ENCODE results near the gene ZNF764. TPM values are rescaled to one million over a fixed set of nuclear protein-coding genes. Genes with fewer than 3 reads are reported as not detected.

The ZNF764 gene
- total RNA-seq, 1 experiment from 2014 or later = 16.5 TPM

GRCh38 chr16:30519120-30520049 lies 38.8 kb downstream of the ZNF764 start:
- CTCF ChIA-PET = interaction anchor here (0.6 kb wide), 1 partner anchor 52 kb away, joined by 7 read pairs; no protein-coding TSS in a partner anchor
- no TSS peak for BruUV-seq (replicated peaks)

DNA sequence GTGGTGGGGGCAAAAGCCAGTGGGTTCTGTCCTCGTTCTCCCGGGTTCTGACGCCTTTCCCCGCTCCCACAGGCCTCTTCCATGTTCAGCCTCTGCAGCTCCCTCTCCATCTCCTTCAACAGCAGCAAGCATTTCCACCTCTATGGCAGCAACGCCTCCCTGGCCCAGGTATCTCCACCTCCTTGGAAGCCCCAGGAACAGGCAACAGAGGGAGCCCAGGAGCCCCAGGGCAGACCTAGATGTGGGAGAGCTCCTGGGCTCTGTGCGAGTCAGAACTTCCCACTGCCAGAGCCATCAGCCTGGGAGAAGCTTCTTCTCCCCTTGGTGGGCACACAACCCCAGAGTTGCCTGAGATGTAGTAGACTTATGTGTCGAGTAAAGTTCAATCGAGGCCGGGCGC lies 39.6 kb downstream of the ZNF764 start:
- Mint-ChIP-seq H3K4me1 (ENCODE audit: low read depth, unreplicated experiment) (peaks cover 12% of the 10 kb centered on the region), H3K27ac (ENCODE audit: unreplicated experiment) (no peak overlapping the region), H3K27me3 (ENCODE audit: unreplicated experiment) (peaks cover 10% of the 10 kb centered on the region), H3K9me3 (ENCODE audit: low read depth, unreplicated experiment) (no peaks in the 10 kb centered on the region), H3K36me3 (ENCODE audit: insufficient read depth, unreplicated experiment) (no peaks in the 10 kb centered on the region), H3K4me3 (ENCODE audit: low read depth, unreplicated experiment) (no peak overlapping the region)
- TF ChIP-seq, protein P1, sequence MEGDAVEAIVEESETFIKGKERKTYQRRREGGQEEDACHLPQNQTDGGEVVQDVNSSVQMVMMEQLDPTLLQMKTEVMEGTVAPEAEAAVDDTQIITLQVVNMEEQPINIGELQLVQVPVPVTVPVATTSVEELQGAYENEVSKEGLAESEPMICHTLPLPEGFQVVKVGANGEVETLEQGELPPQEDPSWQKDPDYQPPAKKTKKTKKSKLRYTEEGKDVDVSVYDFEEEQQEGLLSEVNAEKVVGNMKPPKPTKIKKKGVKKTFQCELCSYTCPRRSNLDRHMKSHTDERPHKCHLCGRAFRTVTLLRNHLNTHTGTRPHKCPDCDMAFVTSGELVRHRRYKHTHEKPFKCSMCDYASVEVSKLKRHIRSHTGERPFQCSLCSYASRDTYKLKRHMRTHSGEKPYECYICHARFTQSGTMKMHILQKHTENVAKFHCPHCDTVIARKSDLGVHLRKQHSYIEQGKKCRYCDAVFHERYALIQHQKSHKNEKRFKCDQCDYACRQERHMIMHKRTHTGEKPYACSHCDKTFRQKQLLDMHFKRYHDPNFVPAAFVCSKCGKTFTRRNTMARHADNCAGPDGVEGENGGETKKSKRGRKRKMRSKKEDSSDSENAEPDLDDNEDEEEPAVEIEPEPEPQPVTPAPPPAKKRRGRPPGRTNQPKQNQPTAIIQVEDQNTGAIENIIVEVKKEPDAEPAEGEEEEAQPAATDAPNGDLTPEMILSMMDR (IDR thresholded peaks at IDR 0.05; ENCODE audit: unreplicated experiment) = no peak
- DNase-seq = no peak
- CTCF ChIA-PET = interaction anchor here (0.6 kb wide), 1 partner anchor 38 kb away, joined by 3 read pairs; no protein-coding TSS in a partner anchor
- no TSS peak for BruUV-seq (replicated peaks)
- intact Hi-C loops (cut with micrococcal nuclease; ENCODE audit: unreplicated experiment) = no loop called here

More at GRCh38 chr16:30519120-30520049, 38.8 kb downstream of the ZNF764 start:
- H3K27ac Mint-ChIP-seq (ENCODE audit: unreplicated experiment) = no peak overlapping the region
- DNase-seq = no peak
- H3K36me3 Mint-ChIP-seq (ENCODE audit: insufficient read depth, unreplicated experiment) = peaks cover 8% of the 10 kb centered on the region
- H3K4me1 Mint-ChIP-seq (ENCODE audit: low read depth, unreplicated experiment) = peaks cover 12% of the 10 kb centered on the region
- peaks cover 8% of the 10 kb centered on the region for H3K27me3 Mint-ChIP-seq (ENCODE audit: unreplicated experiment)
- no peak overlapping the region for H3K4me3 Mint-ChIP-seq (ENCODE audit: low read depth, unreplicated experiment)
- no peaks in the 10 kb centered on the region for H3K9me3 Mint-ChIP-seq (ENCODE audit: low read depth, unreplicated experiment)
- intact Hi-C loops (cut with micrococcal nuclease; ENCODE audit: unreplicated experiment) = no loop called here
- TF ChIP-seq, protein P1 (IDR thresholded peaks at IDR 0.05; ENCODE audit: unreplicated experiment) = no peak

GRCh38 chr16:30515275-30515674 lies 42.9 kb downstream of the ZNF764 start:
- Mint-ChIP-seq H3K4me1 (ENCODE audit: low read depth, unreplicated experiment) (no peaks in the 10 kb centered on the region), H3K4me3 (ENCODE audit: low read depth, unreplicated experiment) (no peak overlapping the region), H3K27me3 (ENCODE audit: unreplicated experiment) (peaks cover 23% of the 10 kb centered on the region), H3K36me3 (ENCODE audit: insufficient read depth, unreplicated experiment) (no peaks in the 10 kb centered on the region), H3K27ac (ENCODE audit: unreplicated experiment) (no peak overlapping the region), H3K9me3 (ENCODE audit: low read depth, unreplicated experiment) (no peaks in the 10 kb centered on the region)
- intact Hi-C loops (cut with micrococcal nuclease; ENCODE audit: unreplicated experiment) = no loop called here
- no peak for DNase-seq
- TF ChIP-seq, protein P1 (IDR thresholded peaks at IDR 0.05; ENCODE audit: unreplicated experiment) = no peak
- CTCF ChIA-PET = no interaction called here
- no TSS peak for BruUV-seq (replicated peaks)

DNA sequence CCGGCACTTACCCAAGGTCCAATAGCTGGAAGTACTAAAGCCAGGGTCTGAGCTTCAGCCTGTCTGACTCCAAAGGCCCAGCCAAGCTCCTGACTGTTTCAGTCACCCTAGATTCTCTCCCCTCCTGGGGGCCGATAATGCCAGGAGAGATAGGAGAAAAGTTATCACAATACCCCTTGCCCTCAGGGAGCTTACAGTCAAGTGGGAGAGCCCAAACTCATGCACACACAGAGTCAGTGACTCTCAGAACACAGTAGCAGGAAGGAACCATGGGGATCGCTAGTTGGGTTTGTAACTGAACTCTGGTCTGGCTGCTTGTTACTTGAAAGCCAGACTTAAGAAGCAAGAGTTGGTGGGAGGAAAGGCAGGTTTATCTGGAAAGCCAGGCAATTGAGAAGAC lies 46.7 kb downstream of the ZNF764 start:
- TF ChIP-seq, protein P1 (IDR thresholded peaks at IDR 0.05; ENCODE audit: unreplicated experiment) = no peak
- Mint-ChIP-seq H3K27me3 (ENCODE audit: unreplicated experiment) (peaks cover 16% of the 10 kb centered on the region), H3K4me1 (ENCODE audit: low read depth, unreplicated experiment) (peaks cover 12% of the 10 kb centered on the region), H3K4me3 (ENCODE audit: low read depth, unreplicated experiment) (no peak overlapping the region), H3K27ac (ENCODE audit: unreplicated experiment) (no peak overlapping the region), H3K9me3 (ENCODE audit: low read depth, unreplicated experiment) (no peaks in the 10 kb centered on the region), H3K36me3 (ENCODE audit: insufficient read depth, unreplicated experiment) (no peaks in the 10 kb centered on the region)
- CTCF ChIA-PET = interaction anchor here (0.7 kb wide), 1 partner anchor 20 kb away, joined by 3 read pairs; no protein-coding TSS in a partner anchor
- DNase-seq = no peak
- BruUV-seq (replicated peaks) = no TSS peak
- intact Hi-C loops (cut with micrococcal nuclease; ENCODE audit: unreplicated experiment) = no loop called here

Data from Calu3 (cell line).